ENCODE results near the gene SAMHD1. TPM values are rescaled to one million over a fixed set of nuclear protein-coding genes. Genes with fewer than 3 reads are reported as not detected.

Gene SAMHD1
- total and polyA plus RNA-seq, 2 of the 13 experiments (the other 11 are each of a cell fraction or from before 2014, with no cell fraction given) = 16.9 to 43.5 TPM

DNA sequence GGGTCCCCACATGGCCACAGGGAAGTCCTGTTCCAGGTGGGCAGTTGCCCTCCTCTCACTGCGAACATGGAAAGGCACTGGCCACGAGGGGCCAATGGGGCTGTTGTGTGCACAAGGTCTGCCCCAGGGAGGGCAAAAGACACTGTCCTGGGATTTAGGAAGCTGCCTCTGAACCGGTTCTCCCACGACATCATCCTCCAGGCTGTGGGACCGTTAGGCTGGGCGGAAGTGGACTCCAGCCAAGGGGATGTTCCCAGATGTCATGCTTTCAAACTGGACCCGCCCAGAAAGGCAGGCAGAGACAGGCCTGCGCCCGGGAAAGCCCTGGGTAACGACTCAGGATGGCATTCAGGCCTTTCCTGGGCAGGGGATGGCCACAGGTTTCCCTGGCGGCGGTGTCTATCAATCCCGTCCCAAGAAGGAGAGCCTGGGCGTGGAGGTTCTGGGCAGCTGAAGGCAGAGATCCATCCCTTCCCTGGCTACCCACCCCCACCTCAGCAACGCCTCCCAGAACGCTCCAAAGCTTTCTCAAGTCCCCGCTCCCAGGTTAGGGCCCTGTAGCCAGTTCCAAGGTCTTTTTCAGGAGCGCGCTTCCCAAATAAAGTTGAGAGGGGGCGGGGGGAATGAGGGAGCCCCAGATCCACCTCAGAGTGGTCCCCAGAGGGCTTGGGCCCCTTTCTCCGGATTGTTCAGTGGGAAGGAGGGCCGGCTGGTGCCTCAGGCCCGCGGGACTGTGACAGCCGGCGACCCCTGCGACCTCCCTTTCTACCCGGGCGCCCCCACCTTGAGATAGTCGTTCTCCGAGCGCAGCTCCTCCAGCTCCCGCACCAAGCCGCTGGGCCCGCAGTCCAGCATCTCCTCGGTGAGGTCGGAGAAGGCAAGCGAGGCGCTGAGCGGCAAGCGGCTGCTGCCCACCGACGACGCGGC, 89.4 kb downstream of the SAMHD1 start (continued):
- TF ChIP-seq YY1 (IDR thresholded peaks at IDR 0.05; ENCODE audit: insufficient read depth, insufficient replicate concordance, low read depth, low read length) (peak; percentile 8), ZNF451 (CRISPR knock-in tag; IDR thresholded peaks at IDR 0.05) (no peak), MTF2 (CRISPR knock-in tag; IDR thresholded peaks at IDR 0.05; ENCODE audit: borderline replicate concordance) (peak; percentile 63; the same call in 1 of the 2 replicates), ZNF263 (CRISPR knock-in tag; IDR thresholded peaks at IDR 0.05) (peak; percentile 36; the same call in 1 of the 2 replicates), HNF4A (CRISPR knock-in tag; IDR thresholded peaks at IDR 0.05) (no peak), IRF9 (CRISPR knock-in tag; IDR thresholded peaks at IDR 0.05; ENCODE audit: borderline replicate concordance) (peak; percentile 73; the same call in 1 of the 2 replicates), ARNT (IDR thresholded peaks at IDR 0.05) (no peak)
- TF ChIP-seq, protein P1, sequence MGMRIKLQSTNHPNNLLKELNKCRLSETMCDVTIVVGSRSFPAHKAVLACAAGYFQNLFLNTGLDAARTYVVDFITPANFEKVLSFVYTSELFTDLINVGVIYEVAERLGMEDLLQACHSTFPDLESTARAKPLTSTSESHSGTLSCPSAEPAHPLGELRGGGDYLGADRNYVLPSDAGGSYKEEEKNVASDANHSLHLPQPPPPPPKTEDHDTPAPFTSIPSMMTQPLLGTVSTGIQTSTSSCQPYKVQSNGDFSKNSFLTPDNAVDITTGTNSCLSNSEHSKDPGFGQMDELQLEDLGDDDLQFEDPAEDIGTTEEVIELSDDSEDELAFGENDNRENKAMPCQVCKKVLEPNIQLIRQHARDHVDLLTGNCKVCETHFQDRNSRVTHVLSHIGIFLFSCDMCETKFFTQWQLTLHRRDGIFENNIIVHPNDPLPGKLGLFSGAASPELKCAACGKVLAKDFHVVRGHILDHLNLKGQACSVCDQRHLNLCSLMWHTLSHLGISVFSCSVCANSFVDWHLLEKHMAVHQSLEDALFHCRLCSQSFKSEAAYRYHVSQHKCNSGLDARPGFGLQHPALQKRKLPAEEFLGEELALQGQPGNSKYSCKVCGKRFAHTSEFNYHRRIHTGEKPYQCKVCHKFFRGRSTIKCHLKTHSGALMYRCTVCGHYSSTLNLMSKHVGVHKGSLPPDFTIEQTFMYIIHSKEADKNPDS (CRISPR knock-in tag; IDR thresholded peaks at IDR 0.05) = no peak
- TF ChIP-seq, protein P2, sequence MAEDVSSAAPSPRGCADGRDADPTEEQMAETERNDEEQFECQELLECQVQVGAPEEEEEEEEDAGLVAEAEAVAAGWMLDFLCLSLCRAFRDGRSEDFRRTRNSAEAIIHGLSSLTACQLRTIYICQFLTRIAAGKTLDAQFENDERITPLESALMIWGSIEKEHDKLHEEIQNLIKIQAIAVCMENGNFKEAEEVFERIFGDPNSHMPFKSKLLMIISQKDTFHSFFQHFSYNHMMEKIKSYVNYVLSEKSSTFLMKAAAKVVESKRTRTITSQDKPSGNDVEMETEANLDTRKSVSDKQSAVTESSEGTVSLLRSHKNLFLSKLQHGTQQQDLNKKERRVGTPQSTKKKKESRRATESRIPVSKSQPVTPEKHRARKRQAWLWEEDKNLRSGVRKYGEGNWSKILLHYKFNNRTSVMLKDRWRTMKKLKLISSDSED (CRISPR knock-in tag; IDR thresholded peaks at IDR 0.05) = 0 out of 2 replicates have a peak, but pooled peaks have one; percentile 43
